GM23338 (cell line): Measurements from ENCODE around the gene MLLT1. TPM values are rescaled to one million over a fixed set of nuclear protein-coding genes. Genes with fewer than 3 reads are reported as not detected.

Experiments
- ATAC-seq: fragments of 200-7000 bp; cut with Tn5 transposase; 3 replicates; pipeline ENCODE4 v1.9.1; 2020
- DNase-seq: peaks from one replicate; pipeline ENCODE4 v3.0.0-alpha.2; 2015; ENCODE audit warnings: low spot score
- H2AFZ ChIP-seq: fragments of 200-600 bp; sonication (generic); 2 replicates; pipeline ENCODE4 v1.8.0; 2016; ENCODE audit warnings: antibody characterized with exemption, mild to moderate bottlenecking, moderate library complexity
- H3F3A ChIP-seq: fragments of 200-600 bp; sonication (generic); replicated peaks from 2 replicates; pipeline ENCODE4 v1.8.0; 2017; ENCODE audit warnings: antibody characterized with exemption, mixed run types, low read depth
- H3K27ac ChIP-seq: fragments of 200-600 bp; sonication (generic); 2 replicates; pipeline ENCODE4 v1.6.1; 2016; ENCODE audit warnings: low read depth
- H3K27me3 ChIP-seq: fragments of 200-600 bp; sonication (generic); 2 replicates; pipeline ENCODE4 v1.8.0; 2016; ENCODE audit warnings: mild to moderate bottlenecking, mixed run types, moderate library complexity; ENCODE audit not compliant: insufficient read depth
- H3K36me3 ChIP-seq: fragments of 200-600 bp; sonication (generic); 2 replicates; pipeline ENCODE4 v1.8.0; 2016; ENCODE audit warnings: mild to moderate bottlenecking; ENCODE audit not compliant: insufficient read depth
- H3K4me1 ChIP-seq: fragments of 200-600 bp; sonication (generic); 2 replicates; pipeline ENCODE4 v1.8.0; 2016; ENCODE audit warnings: mild to moderate bottlenecking, moderate library complexity; ENCODE audit not compliant: insufficient read depth
- H3K4me2 ChIP-seq: fragments of 200-600 bp; sonication (generic); 2 replicates; pipeline ENCODE4 v1.7.1; 2017; ENCODE audit warnings: mixed run types
- H3K4me3 ChIP-seq: fragments of 200-600 bp; sonication (generic); 2 replicates; pipeline ENCODE4 v1.6.1; 2016; ENCODE audit warnings: mixed run types
- H3K79me2 ChIP-seq: fragments of 200-600 bp; sonication (generic); replicated peaks from 2 replicates; pipeline ENCODE4 v1.8.0; 2017; ENCODE audit warnings: mild to moderate bottlenecking; ENCODE audit not compliant: insufficient read depth
- H3K9me2 ChIP-seq: fragments of 200-600 bp; sonication (generic); 2 replicates; pipeline ENCODE4 v1.8.0; 2017; ENCODE audit not compliant: insufficient read depth
- H4K20me1 ChIP-seq: fragments of 200-600 bp; sonication (generic); replicated peaks from 2 replicates; pipeline ENCODE4 v1.8.0; 2017; ENCODE audit warnings: mild to moderate bottlenecking; ENCODE audit not compliant: insufficient read depth
- H3K27ac Mint-ChIP-seq: 2 replicates; pipeline ENCODE4 v1.8.0; 2020; ENCODE audit warnings: inconsistent platforms, mild to moderate bottlenecking, moderate library complexity, mixed read lengths
- H3K27me3 Mint-ChIP-seq: 3 replicates; pipeline ENCODE4 v1.8.0; 2022; ENCODE audit warnings: low read depth, mild to moderate bottlenecking, moderate library complexity, mixed read lengths, inconsistent platforms; ENCODE audit not compliant: insufficient read depth, poor library complexity
- H3K36me3 Mint-ChIP-seq: 3 replicates; pipeline ENCODE4 v1.8.0; 2021; ENCODE audit warnings: low read depth, mild to moderate bottlenecking, inconsistent platforms, moderate library complexity, mixed read lengths
- H3K4me1 Mint-ChIP-seq: 3 replicates; pipeline ENCODE4 v1.8.0; 2020; ENCODE audit warnings: mild to moderate bottlenecking, inconsistent platforms, mixed read lengths
- H3K4me3 Mint-ChIP-seq: 3 replicates; pipeline ENCODE4 v1.8.0; 2021; ENCODE audit warnings: moderate library complexity, mild to moderate bottlenecking, inconsistent platforms, mixed read lengths
- H3K9me3 Mint-ChIP-seq: 3 replicates; pipeline ENCODE4 v1.8.0; 2020; ENCODE audit warnings: moderate library complexity, mild to moderate bottlenecking, inconsistent platforms, mixed read lengths
- CREB1 ChIP-seq: fragments of 250-450 bp; sonication (Bioruptor Pico); IDR thresholded peaks from 2 replicates; pipeline ENCODE4 v1.5.0; 2020; ENCODE audit warnings: low read depth, mild to moderate bottlenecking, moderate library complexity
- CTCF ChIP-seq, 2 experiments: fragments of 200-600 bp in 1 of 2; sonication (generic) in 1 of 2; conservative IDR thresholded peaks; 2 replicates each; pipeline versions ENCODE4 v1.5.1 to v1.6.1; 2016 to 2017; ENCODE audit warnings: antibody characterized with exemption in 2 of 2, low read depth in 2 of 2, mild to moderate bottlenecking in 2 of 2, moderate library complexity in 1 of 2
- JUNB ChIP-seq: IDR thresholded peaks from one replicate; pipeline ENCODE4 v1.6.1; 2016; ENCODE audit warnings: antibody characterized with exemption; ENCODE audit not compliant: unreplicated experiment
- POLR2AphosphoS5 ChIP-seq: IDR thresholded peaks from 2 replicates; pipeline ENCODE4 v1.6.1; 2016; ENCODE audit warnings: antibody characterized with exemption, low read depth
- REST ChIP-seq: IDR thresholded peaks from one replicate; pipeline ENCODE4 v1.6.1; 2018; ENCODE audit warnings: antibody characterized with exemption; ENCODE audit not compliant: unreplicated experiment
- STAT1 ChIP-seq: IDR thresholded peaks from one replicate; pipeline ENCODE4 v1.6.1; 2016; ENCODE audit warnings: antibody characterized with exemption; ENCODE audit not compliant: unreplicated experiment
- ZNF114 ChIP-seq: fragments of 250-450 bp; sonication (Bioruptor Pico); IDR thresholded peaks from 2 replicates; pipeline ENCODE4 v1.5.0; 2020; ENCODE audit warnings: mild to moderate bottlenecking, moderate library complexity
- ZNF462 ChIP-seq: fragments of 250-450 bp; sonication (Bioruptor Pico); IDR thresholded peaks from 2 replicates; pipeline ENCODE4 v1.5.0; 2020; ENCODE audit warnings: mild to moderate bottlenecking, moderate library complexity
- polyA plus RNA-seq: library from polyadenylated mRNA; unstranded; fragments of >200 nt; fragmentation: Nextera tagmentation; extraction: Ambion mirVana; gene quantifications from 2 replicates; pipeline ENCODE4 v1.2.1, GENCODE V29; 2016
- total RNA-seq: library from RNA; depleted of rRNA; stranded (reverse); fragments of >200 nt; shearing (Covaris generic); gene quantifications from 2 replicates; pipeline ENCODE4 v1.2.3, GENCODE V29; 2014

Gene MLLT1
- total and polyA plus RNA-seq, 2 experiments from 2014 or later: 17.8 to 23.4 TPM

GRCh38 chr19:6219147-6219525 lies 60.6 kb downstream of the MLLT1 start:
- H3K79me2 ChIP-seq: 0 out of 2 replicates have a peak, but pooled peaks cover 3% of the 10 kb centered on the region
- DNase-seq (no peak), ATAC-seq (no peak)
- Mint-ChIP-seq H3K9me3 (no peaks in the 10 kb centered on the region), H3K4me3 (no peak overlapping the region), H3K27ac (no peak overlapping the region), H3K27me3 (peaks cover 9% of the 10 kb centered on the region), H3K4me1 (peaks cover 7% of the 10 kb centered on the region), H3K36me3 (peaks cover 8% of the 10 kb centered on the region; the same call in 1 of the 3 replicates)
- H3K4me3 ChIP-seq: no peak overlapping the region
- H3K36me3 ChIP-seq: no peaks in the 10 kb centered on the region; the same call in 1 of the 2 replicates
- no peak overlapping the region for H3K27ac ChIP-seq
- no peak overlapping the region for H2AFZ ChIP-seq
- no peaks in the 10 kb centered on the region for H3K9me2 ChIP-seq
- no peaks in the 10 kb centered on the region for H3K27me3 ChIP-seq
- H3K4me2 ChIP-seq: no peak overlapping the region
- TF ChIP-seq STAT1: no peak
- TF ChIP-seq CTCF (conservative IDR thresholded peaks at IDR 0.05; ENCODE audit: low read depth in 2 of 2): no peak
- no peak for TF ChIP-seq ZNF462 (CRISPR knock-in tag)
- TF ChIP-seq CREB1 (CRISPR knock-in tag): no peak
- TF ChIP-seq JUNB: no peak
- no peak for TF ChIP-seq REST
- TF ChIP-seq POLR2AphosphoS5: no peak
- no peak for TF ChIP-seq ZNF114 (CRISPR knock-in tag)
- no peaks in the 10 kb centered on the region for H3K4me1 ChIP-seq
- no peaks in the 10 kb centered on the region for H4K20me1 ChIP-seq
- H3F3A ChIP-seq: no peaks in the 10 kb centered on the region
